ENCODE measurements around the gene ZNF791.

Gene ZNF791

GRCh38 chr19:12681074-12681987, 70.6 kb downstream of the ZNF791 start, which contains the start of gene DHPS (continued):
- TF ChIP-seq ZSCAN18 (tag by site-specific recombination; IDR thresholded peaks at IDR 0.05) (no peak; the same call in 1 of the 2 replicates), ZNF600 (tag by site-specific recombination; IDR thresholded peaks at IDR 0.05) (peak; percentile 49; the same call in 1 of the 2 replicates), ZNF624 (tag by site-specific recombination; IDR thresholded peaks at IDR 0.05) (no peak), ZXDB (tag by site-specific recombination; IDR thresholded peaks at IDR 0.05) (peak; percentile 98), PRDM2 (tag by site-specific recombination; IDR thresholded peaks at IDR 0.05; ENCODE audit: borderline replicate concordance) (no peak), ZSCAN5A (tag by site-specific recombination; IDR thresholded peaks at IDR 0.05) (peak; percentile 48; the same call in 1 of the 2 replicates), ZSCAN30 (tag by site-specific recombination; IDR thresholded peaks at IDR 0.05) (peak; percentile 87), PRDM6 (tag by site-specific recombination; IDR thresholded peaks at IDR 0.05) (no peak), ZNF416 (tag by site-specific recombination; IDR thresholded peaks at IDR 0.05) (no peak), ZNF302 (tag by site-specific recombination; IDR thresholded peaks at IDR 0.05; ENCODE audit: low read depth) (no peak), ZNF792 (tag by site-specific recombination; IDR thresholded peaks at IDR 0.05) (peak; percentile 67; the same call in 1 of the 2 replicates), ZNF747 (tag by site-specific recombination; IDR thresholded peaks at IDR 0.05) (no peak), ZNF629 (tag by site-specific recombination; IDR thresholded peaks at IDR 0.05) (peak; percentile 84), ZFP3 (tag by site-specific recombination; IDR thresholded peaks at IDR 0.05; ENCODE audit: low read depth) (no peak), ZNF121 (tag by site-specific recombination; IDR thresholded peaks at IDR 0.05) (no peak), KLF7 (tag by site-specific recombination; IDR thresholded peaks at IDR 0.05; ENCODE audit: borderline replicate concordance) (no peak), TRIM28 (IDR thresholded peaks at IDR 0.05; ENCODE audit: borderline replicate concordance, low read length) (no peak), KLF8 (tag by site-specific recombination; IDR thresholded peaks at IDR 0.05) (peak; percentile 70), SP3 (tag by site-specific recombination; IDR thresholded peaks at IDR 0.05) (peak; percentile 95), ZNF596 (tag by site-specific recombination; IDR thresholded peaks at IDR 0.05) (no peak), HOXC10 (CRISPR knock-in tag; IDR thresholded peaks at IDR 0.05) (no peak), ZNF112 (tag by site-specific recombination; IDR thresholded peaks at IDR 0.05) (no peak), ZNF660 (tag by site-specific recombination; IDR thresholded peaks at IDR 0.05) (peak; percentile 78), ZNF140 (tag by site-specific recombination; IDR thresholded peaks at IDR 0.05) (no peak), ZNF146 (tag by site-specific recombination; IDR thresholded peaks at IDR 0.05) (peak; percentile 26; the same call in 1 of the 2 replicates), ZNF37A (tag by site-specific recombination; IDR thresholded peaks at IDR 0.05) (no peak), ZNF114 (tag by site-specific recombination; IDR thresholded peaks at IDR 0.05) (no peak), ZNF138 (tag by site-specific recombination; IDR thresholded peaks at IDR 0.05; ENCODE audit: borderline replicate concordance) (no peak), KLF1 (tag by site-specific recombination; IDR thresholded peaks at IDR 0.05) (peak; percentile 32), BCL11A (tag by site-specific recombination; IDR thresholded peaks at IDR 0.05; ENCODE audit: low read depth) (no peak)

Measured in HEK293 (cell line).